Measurements from ENCODE around the gene CDK5R1.

The CDK5R1 gene

DNA sequence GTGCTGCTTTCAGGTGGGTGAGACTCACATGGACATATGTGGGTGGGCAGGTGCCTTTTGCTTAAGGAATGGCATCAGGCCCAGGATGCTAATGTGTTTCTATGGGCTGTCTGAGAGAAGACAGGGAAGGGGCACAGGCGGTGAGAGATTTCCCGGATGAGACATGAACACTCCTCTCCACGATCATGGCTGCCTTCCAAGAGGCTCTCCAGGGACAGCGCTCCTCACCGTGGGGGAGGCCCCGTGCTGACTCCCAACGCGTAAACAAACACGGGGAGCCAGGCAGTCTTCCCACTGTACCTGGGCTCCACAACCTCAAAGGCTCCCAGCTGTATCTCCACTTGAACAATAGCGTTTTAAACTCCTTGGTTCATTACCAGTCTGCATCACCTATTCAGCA is 42.8 kb downstream of the CDK5R1 start:
- Histone ChIP-seq H3K4me1 (ENCODE audit: low read length) (peaks cover 7% of the 10 kb centered on the region), H3K4me2 (ENCODE audit: low read depth, low read length) (no peak overlapping the region), H3K27me3 (replicated peaks; ENCODE audit: insufficient read depth, low read length) (no peaks in the 10 kb centered on the region)

DNA sequence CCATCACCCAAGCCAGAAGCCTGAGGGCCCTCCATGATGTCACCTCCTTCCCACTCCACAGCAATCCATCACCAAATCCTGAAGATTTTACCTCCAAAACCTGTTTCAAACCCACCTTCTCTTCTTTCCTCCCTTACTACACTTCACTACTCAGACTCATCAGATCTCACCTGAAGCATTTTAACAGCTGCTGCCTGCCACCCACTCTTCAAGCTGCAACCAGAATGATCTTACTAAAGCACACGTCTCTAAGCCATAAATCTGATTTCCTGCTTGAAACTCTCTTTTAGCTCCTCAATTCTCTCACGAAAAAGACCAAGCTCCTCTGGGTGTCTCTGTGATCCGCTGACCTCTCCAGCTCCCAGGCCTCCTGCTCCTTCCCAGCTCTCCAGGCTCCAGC is 46.5 kb downstream of the CDK5R1 start:
- no peaks in the 10 kb centered on the region for H3K9me2 ChIP-seq (replicated peaks; ENCODE audit: insufficient read depth, low read length)
- no peak overlapping the region for H3K4me2 ChIP-seq (ENCODE audit: low read depth, low read length)
- H3K36me3 ChIP-seq (replicated peaks; ENCODE audit: insufficient read depth, low read length) = no peaks in the 10 kb centered on the region
- TF ChIP-seq EZH2 (optimal IDR thresholded peaks at IDR 0.05; ENCODE audit: low read depth, low read length) (no peak), EZH2phosphoT487 (IDR thresholded peaks at IDR 0.05; ENCODE audit: low read length) (no peak)
- TF ChIP-seq, protein P1, sequence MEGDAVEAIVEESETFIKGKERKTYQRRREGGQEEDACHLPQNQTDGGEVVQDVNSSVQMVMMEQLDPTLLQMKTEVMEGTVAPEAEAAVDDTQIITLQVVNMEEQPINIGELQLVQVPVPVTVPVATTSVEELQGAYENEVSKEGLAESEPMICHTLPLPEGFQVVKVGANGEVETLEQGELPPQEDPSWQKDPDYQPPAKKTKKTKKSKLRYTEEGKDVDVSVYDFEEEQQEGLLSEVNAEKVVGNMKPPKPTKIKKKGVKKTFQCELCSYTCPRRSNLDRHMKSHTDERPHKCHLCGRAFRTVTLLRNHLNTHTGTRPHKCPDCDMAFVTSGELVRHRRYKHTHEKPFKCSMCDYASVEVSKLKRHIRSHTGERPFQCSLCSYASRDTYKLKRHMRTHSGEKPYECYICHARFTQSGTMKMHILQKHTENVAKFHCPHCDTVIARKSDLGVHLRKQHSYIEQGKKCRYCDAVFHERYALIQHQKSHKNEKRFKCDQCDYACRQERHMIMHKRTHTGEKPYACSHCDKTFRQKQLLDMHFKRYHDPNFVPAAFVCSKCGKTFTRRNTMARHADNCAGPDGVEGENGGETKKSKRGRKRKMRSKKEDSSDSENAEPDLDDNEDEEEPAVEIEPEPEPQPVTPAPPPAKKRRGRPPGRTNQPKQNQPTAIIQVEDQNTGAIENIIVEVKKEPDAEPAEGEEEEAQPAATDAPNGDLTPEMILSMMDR (IDR thresholded peaks at IDR 0.05; ENCODE audit: low read length) = no peak
- no peaks in the 10 kb centered on the region for H3K79me2 ChIP-seq (ENCODE audit: low read length)
- no peak overlapping the region for H3K4me3 ChIP-seq (ENCODE audit: low read length)
- no peak overlapping the region for H3K9ac ChIP-seq (ENCODE audit: low read length)
- no peaks in the 10 kb centered on the region for H3F3A ChIP-seq (ENCODE audit: insufficient read depth, low read length)
- DNase-seq = no peak
- H4K20me1 ChIP-seq (ENCODE audit: insufficient read depth, low read length) = no peaks in the 10 kb centered on the region
- no peaks in the 10 kb centered on the region for H3K9me3 ChIP-seq (replicated peaks; ENCODE audit: insufficient read depth, low read length)
- H3K4me1 ChIP-seq (ENCODE audit: low read length) = no peaks in the 10 kb centered on the region
- H2AFZ ChIP-seq (ENCODE audit: low read length) = no peak overlapping the region
- no peaks in the 10 kb centered on the region for H3K27me3 ChIP-seq (replicated peaks; ENCODE audit: insufficient read depth, low read length)
- no peak overlapping the region for H3K27ac ChIP-seq (ENCODE audit: low read length)

More for the DNA sequence above, 42.8 kb downstream of the CDK5R1 start:
- no peak overlapping the region for H3K27ac ChIP-seq (ENCODE audit: low read length)
- H3K9ac ChIP-seq (ENCODE audit: low read length) = no peak overlapping the region
- no peaks in the 10 kb centered on the region for H3K9me2 ChIP-seq (replicated peaks; ENCODE audit: insufficient read depth, low read length)
- H3F3A ChIP-seq (ENCODE audit: insufficient read depth, low read length) = 0 out of 2 replicates have a peak, but pooled peaks cover 3% of the 10 kb centered on the region
- no peaks in the 10 kb centered on the region for H3K79me2 ChIP-seq (ENCODE audit: low read length)
- H3K9me3 ChIP-seq (replicated peaks; ENCODE audit: insufficient read depth, low read length) = no peaks in the 10 kb centered on the region
- no peak for TF ChIP-seq EZH2phosphoT487 (IDR thresholded peaks at IDR 0.05; ENCODE audit: low read length)
- TF ChIP-seq, protein P1 (IDR thresholded peaks at IDR 0.05; ENCODE audit: low read length) = no peak
- no peak for TF ChIP-seq EZH2 (optimal IDR thresholded peaks at IDR 0.05; ENCODE audit: low read depth, low read length)
- no peaks in the 10 kb centered on the region for H3K36me3 ChIP-seq (replicated peaks; ENCODE audit: insufficient read depth, low read length)
- H3K4me3 ChIP-seq (ENCODE audit: low read length) = no peak overlapping the region
- H2AFZ ChIP-seq (ENCODE audit: low read length) = no peak overlapping the region
- no peak for DNase-seq
- H4K20me1 ChIP-seq (ENCODE audit: insufficient read depth, low read length) = no peaks in the 10 kb centered on the region

DNA sequence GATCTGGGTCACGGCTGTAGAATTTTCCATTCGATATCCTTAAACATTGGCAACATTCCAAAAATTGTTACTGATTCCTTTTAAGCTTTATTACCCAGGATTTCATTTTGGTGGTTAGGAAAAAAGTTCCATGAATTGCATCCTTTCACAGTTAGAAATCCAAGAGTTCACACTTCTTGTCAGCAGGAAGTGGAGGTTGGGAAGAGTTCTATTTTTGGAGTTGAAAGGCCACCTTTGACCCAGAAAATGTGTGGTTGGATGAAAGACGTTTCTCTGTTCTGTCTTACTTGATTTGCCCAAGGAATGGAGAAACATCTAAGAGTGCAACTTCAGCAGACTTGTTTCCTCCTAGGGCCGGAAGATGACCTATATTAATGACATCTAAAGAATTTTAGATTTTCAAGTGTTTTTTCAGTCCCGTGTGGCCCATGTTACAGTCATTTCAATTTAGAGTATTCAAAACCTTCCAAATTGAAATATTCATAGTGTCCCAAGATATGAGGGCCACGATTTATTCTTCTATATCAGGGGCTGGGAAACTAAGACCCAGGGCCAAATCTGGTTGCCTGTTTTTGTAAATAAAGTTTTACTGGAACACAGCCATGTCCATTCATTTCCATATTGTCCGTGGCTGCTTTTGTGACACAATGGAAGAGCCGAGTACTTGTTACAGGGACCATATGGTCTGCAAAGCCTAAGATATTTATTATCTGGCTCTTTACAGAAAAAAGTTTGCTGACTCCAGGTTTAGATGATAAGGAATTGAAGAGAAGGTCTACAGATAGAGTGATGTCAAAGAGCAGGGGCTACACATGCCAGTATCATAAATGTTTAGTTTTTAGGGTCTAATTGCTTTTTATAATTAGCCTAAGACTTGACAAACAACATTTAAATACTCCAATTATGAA is 50.2 kb downstream of the CDK5R1 start:
- Histone ChIP-seq H3K27ac (ENCODE audit: low read length) (no peak overlapping the region), H3K4me3 (ENCODE audit: low read length) (no peak overlapping the region), H3K36me3 (replicated peaks; ENCODE audit: insufficient read depth, low read length) (no peaks in the 10 kb centered on the region), H4K20me1 (ENCODE audit: insufficient read depth, low read length) (no peaks in the 10 kb centered on the region), H2AFZ (ENCODE audit: low read length) (no peak overlapping the region), H3K9me3 (replicated peaks; ENCODE audit: insufficient read depth, low read length) (no peaks in the 10 kb centered on the region), H3K9me2 (replicated peaks; ENCODE audit: insufficient read depth, low read length) (no peaks in the 10 kb centered on the region), H3F3A (ENCODE audit: insufficient read depth, low read length) (no peaks in the 10 kb centered on the region), H3K79me2 (ENCODE audit: low read length) (no peaks in the 10 kb centered on the region), H3K4me2 (ENCODE audit: low read depth, low read length) (no peak overlapping the region), H3K27me3 (replicated peaks; ENCODE audit: insufficient read depth, low read length) (no peaks in the 10 kb centered on the region), H3K9ac (ENCODE audit: low read length) (no peak overlapping the region), H3K4me1 (ENCODE audit: low read length) (no peaks in the 10 kb centered on the region)
- no peak for DNase-seq
- no peak for TF ChIP-seq EZH2phosphoT487 (IDR thresholded peaks at IDR 0.05; ENCODE audit: low read length)
- TF ChIP-seq EZH2 (optimal IDR thresholded peaks at IDR 0.05; ENCODE audit: low read depth, low read length) = no peak
- TF ChIP-seq, protein P1 (IDR thresholded peaks at IDR 0.05; ENCODE audit: low read length) = no peak
